ENCODE data around the gene HLA-DPB1.

Gene HLA-DPB1

GRCh38 chr6:33085627-33086026 lies 9.8 kb downstream of the HLA-DPB1 start:
- Histone ChIP-seq H3K4me3 (ENCODE audit: low read length) (no peak overlapping the region), H3K27ac (ENCODE audit: low read length) (no peak overlapping the region), H3K36me3 (replicated peaks; ENCODE audit: insufficient read depth, low read length) (no peaks in the 10 kb centered on the region), H3K9me3 (replicated peaks; ENCODE audit: insufficient read depth, low read length) (no peaks in the 10 kb centered on the region), H2AFZ (ENCODE audit: low read length) (no peak overlapping the region), H3K79me2 (ENCODE audit: low read length) (no peaks in the 10 kb centered on the region), H3K4me1 (ENCODE audit: low read length) (no peaks in the 10 kb centered on the region), H3K9ac (ENCODE audit: low read length) (no peak overlapping the region), H3K4me2 (ENCODE audit: low read depth, low read length) (no peak overlapping the region), H4K20me1 (ENCODE audit: insufficient read depth, low read length) (no peaks in the 10 kb centered on the region), H3K27me3 (replicated peaks; ENCODE audit: insufficient read depth, low read length) (no peaks in the 10 kb centered on the region), H3K9me2 (replicated peaks; ENCODE audit: insufficient read depth, low read length) (no peaks in the 10 kb centered on the region), H3F3A (ENCODE audit: insufficient read depth, low read length) (no peaks in the 10 kb centered on the region)
- TF ChIP-seq CTCF (IDR thresholded peaks at IDR 0.05; ENCODE audit: low read length) (no peak), EZH2phosphoT487 (IDR thresholded peaks at IDR 0.05; ENCODE audit: low read length) (no peak), EZH2 (optimal IDR thresholded peaks at IDR 0.05; ENCODE audit: low read depth, low read length) (no peak)
- no peak for DNase-seq

GRCh38 chr6:33088258-33088930 lies 12.6 kb downstream of the HLA-DPB1 start:
- H3K4me2 ChIP-seq (ENCODE audit: low read depth, low read length), result no peak overlapping the region
- no peak overlapping the region for H2AFZ ChIP-seq (ENCODE audit: low read length)
- H3F3A ChIP-seq (ENCODE audit: insufficient read depth, low read length), result no peaks in the 10 kb centered on the region
- no peaks in the 10 kb centered on the region for H3K4me1 ChIP-seq (ENCODE audit: low read length)
- H4K20me1 ChIP-seq (ENCODE audit: insufficient read depth, low read length), result no peaks in the 10 kb centered on the region
- no peak overlapping the region for H3K27ac ChIP-seq (ENCODE audit: low read length)
- DNase-seq, result no peak
- H3K9me2 ChIP-seq (replicated peaks; ENCODE audit: insufficient read depth, low read length), result no peaks in the 10 kb centered on the region
- H3K4me3 ChIP-seq (ENCODE audit: low read length), result no peak overlapping the region
- no peak overlapping the region for H3K9ac ChIP-seq (ENCODE audit: low read length)
- no peaks in the 10 kb centered on the region for H3K27me3 ChIP-seq (replicated peaks; ENCODE audit: insufficient read depth, low read length)
- TF ChIP-seq EZH2 (optimal IDR thresholded peaks at IDR 0.05; ENCODE audit: low read depth, low read length), result no peak
- no peak for TF ChIP-seq CTCF (IDR thresholded peaks at IDR 0.05; ENCODE audit: low read length)
- no peak for TF ChIP-seq EZH2phosphoT487 (IDR thresholded peaks at IDR 0.05; ENCODE audit: low read length)
- H3K9me3 ChIP-seq (replicated peaks; ENCODE audit: insufficient read depth, low read length), result no peaks in the 10 kb centered on the region
- H3K36me3 ChIP-seq (replicated peaks; ENCODE audit: insufficient read depth, low read length), result no peaks in the 10 kb centered on the region
- no peaks in the 10 kb centered on the region for H3K79me2 ChIP-seq (ENCODE audit: low read length)

GRCh38 chr6:33088931-33089620 lies 13.3 kb downstream of the HLA-DPB1 start:
- no peaks in the 10 kb centered on the region for H3K9me2 ChIP-seq (replicated peaks; ENCODE audit: insufficient read depth, low read length)
- TF ChIP-seq CTCF (IDR thresholded peaks at IDR 0.05; ENCODE audit: low read length), result no peak
- TF ChIP-seq EZH2 (optimal IDR thresholded peaks at IDR 0.05; ENCODE audit: low read depth, low read length), result no peak
- TF ChIP-seq EZH2phosphoT487 (IDR thresholded peaks at IDR 0.05; ENCODE audit: low read length), result no peak
- H3F3A ChIP-seq (ENCODE audit: insufficient read depth, low read length), result no peaks in the 10 kb centered on the region

More at GRCh38 chr6:33088931-33089620, 13.3 kb downstream of the HLA-DPB1 start:
- Histone ChIP-seq H3K79me2 (ENCODE audit: low read length) (no peaks in the 10 kb centered on the region), H3K4me2 (ENCODE audit: low read depth, low read length) (no peak overlapping the region), H3K9ac (ENCODE audit: low read length) (no peak overlapping the region), H3K36me3 (replicated peaks; ENCODE audit: insufficient read depth, low read length) (no peaks in the 10 kb centered on the region), H2AFZ (ENCODE audit: low read length) (no peak overlapping the region), H3K27me3 (replicated peaks; ENCODE audit: insufficient read depth, low read length) (no peaks in the 10 kb centered on the region), H4K20me1 (ENCODE audit: insufficient read depth, low read length) (no peaks in the 10 kb centered on the region), H3K4me1 (ENCODE audit: low read length) (no peaks in the 10 kb centered on the region), H3K4me3 (ENCODE audit: low read length) (no peak overlapping the region), H3K27ac (ENCODE audit: low read length) (no peak overlapping the region), H3K9me3 (replicated peaks; ENCODE audit: insufficient read depth, low read length) (no peaks in the 10 kb centered on the region)
- DNase-seq, result no peak
